NCI-H82 treated with DMSO at 0.1 percent for 48 hours (cell line): ENCODE results near the gene CCDC81.

Experiments used
- DNase-seq: peaks from one replicate; lab custom pipeline; 2025; ENCODE audit not compliant: unreplicated experiment; lab: John Stamatoyannopoulos, UW

Gene CCDC81

GRCh38 chr11:86438685-86439084 lies 64.0 kb downstream of the CCDC81 start:
- peak; percentile 31 for DNase-seq

GRCh38 chr11:86440305-86440716 lies 65.6 kb downstream of the CCDC81 start:
- no peak for DNase-seq

- no peak for DNase-seq
These were observed 66.2 kb downstream of the CCDC81 start for GRCh38 chr11:86440843-86441242.

GRCh38 chr11:86442420-86442819 lies 67.7 kb downstream of the CCDC81 start:
- no peak for DNase-seq

GRCh38 chr11:86442827-86443226 lies 68.1 kb downstream of the CCDC81 start:
- no peak for DNase-seq

- DNase-seq: no peak
These were observed 68.7 kb downstream of the CCDC81 start for GRCh38 chr11:86443415-86443814.

- no peak for DNase-seq
These were observed 70.3 kb downstream of the CCDC81 start for GRCh38 chr11:86444981-86445380.

GRCh38 chr11:86446163-86446923 lies 71.7 kb downstream of the CCDC81 start:
- DNase-seq: no peak

- DNase-seq: no peak
These were observed 72.2 kb downstream of the CCDC81 start for GRCh38 chr11:86446924-86447285.

GRCh38 chr11:86447763-86448480 lies 73.2 kb downstream of the CCDC81 start:
- no peak for DNase-seq

- DNase-seq: no peak
These were observed 75.4 kb downstream of the CCDC81 start for GRCh38 chr11:86449993-86450629.

- DNase-seq: no peak
These were observed 78.8 kb downstream of the CCDC81 start for GRCh38 chr11:86453290-86454030.

- no peak for DNase-seq
These were observed 81.6 kb downstream of the CCDC81 start for GRCh38 chr11:86456075-86456939.

- DNase-seq: no peak
These were observed 83.8 kb downstream of the CCDC81 start for GRCh38 chr11:86458294-86459001.

- no peak for DNase-seq
These were observed 84.3 kb downstream of the CCDC81 start for GRCh38 chr11:86459002-86459385.

- DNase-seq: no peak
These were observed 85.2 kb downstream of the CCDC81 start for GRCh38 chr11:86459682-86460460.

GRCh38 chr11:86460461-86461385 lies 86.0 kb downstream of the CCDC81 start:
- DNase-seq: no peak

GRCh38 chr11:86461892-86462291 lies 87.2 kb downstream of the CCDC81 start:
- no peak for DNase-seq
